ENCODE data around the gene NPIPB6. TPM values are rescaled to one million over a fixed set of nuclear protein-coding genes. Genes with fewer than 3 reads are reported as not detected.

Gene NPIPB6
- total RNA-seq, 4 donors from 2014 or later = 1.5 to 10.2 (median 3.6) TPM

DNA sequence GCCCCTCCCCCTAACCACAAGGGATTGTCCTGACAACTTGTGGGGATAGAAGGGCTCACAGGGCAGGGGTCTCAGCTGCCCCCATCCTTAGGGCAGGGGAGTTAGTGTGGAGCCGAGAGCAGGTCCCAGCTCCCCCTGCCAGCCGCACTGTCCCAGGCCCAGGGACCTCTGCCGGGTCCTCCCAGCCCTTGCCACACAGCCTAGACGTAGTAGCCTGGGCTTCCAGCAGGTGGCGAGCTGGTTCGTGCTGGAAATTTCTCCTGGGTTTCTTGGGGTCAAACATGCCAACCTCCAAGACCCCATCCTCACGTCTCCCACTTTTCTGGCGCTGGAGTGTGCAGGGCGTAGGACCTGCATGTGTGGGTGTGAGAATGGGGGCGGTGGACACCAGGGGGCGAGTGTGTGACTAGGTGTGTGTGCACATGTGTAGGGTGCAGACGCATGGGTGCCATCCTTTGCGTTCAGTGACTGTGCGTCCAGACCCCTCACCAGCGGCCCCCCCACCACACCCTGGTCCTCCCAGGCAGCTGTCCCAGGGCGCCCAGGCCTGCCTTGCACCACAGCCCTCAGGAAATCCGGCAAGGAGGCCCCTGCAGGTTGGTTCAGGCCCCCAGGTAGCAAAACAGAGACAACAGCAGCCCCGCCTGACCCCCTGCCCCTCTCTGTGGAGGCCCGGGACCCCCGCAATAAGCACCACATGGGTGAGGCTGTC is 41.5 kb downstream of the NPIPB6 start:
- no peak overlapping the region for H3K4me3 ChIP-seq (ENCODE audit: low read depth, poor library complexity, severe bottlenecking)
- no peak for DNase-seq (ENCODE audit: low spot score in 2 of 2)
- no peak for TF ChIP-seq POLR2A (IDR thresholded peaks at IDR 0.05)
- TF ChIP-seq, protein P1, sequence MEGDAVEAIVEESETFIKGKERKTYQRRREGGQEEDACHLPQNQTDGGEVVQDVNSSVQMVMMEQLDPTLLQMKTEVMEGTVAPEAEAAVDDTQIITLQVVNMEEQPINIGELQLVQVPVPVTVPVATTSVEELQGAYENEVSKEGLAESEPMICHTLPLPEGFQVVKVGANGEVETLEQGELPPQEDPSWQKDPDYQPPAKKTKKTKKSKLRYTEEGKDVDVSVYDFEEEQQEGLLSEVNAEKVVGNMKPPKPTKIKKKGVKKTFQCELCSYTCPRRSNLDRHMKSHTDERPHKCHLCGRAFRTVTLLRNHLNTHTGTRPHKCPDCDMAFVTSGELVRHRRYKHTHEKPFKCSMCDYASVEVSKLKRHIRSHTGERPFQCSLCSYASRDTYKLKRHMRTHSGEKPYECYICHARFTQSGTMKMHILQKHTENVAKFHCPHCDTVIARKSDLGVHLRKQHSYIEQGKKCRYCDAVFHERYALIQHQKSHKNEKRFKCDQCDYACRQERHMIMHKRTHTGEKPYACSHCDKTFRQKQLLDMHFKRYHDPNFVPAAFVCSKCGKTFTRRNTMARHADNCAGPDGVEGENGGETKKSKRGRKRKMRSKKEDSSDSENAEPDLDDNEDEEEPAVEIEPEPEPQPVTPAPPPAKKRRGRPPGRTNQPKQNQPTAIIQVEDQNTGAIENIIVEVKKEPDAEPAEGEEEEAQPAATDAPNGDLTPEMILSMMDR (IDR thresholded peaks at IDR 0.05) = peak in 1 of 3 donors; percentile 22
- intact Hi-C loops (cut with DNase I; ENCODE audit: low total_unique reads) = no loop called here
- WGBS, 2 donors = 61 to 63% methylated on average over 15 to 20 of the region's 20 CpGs

DNA sequence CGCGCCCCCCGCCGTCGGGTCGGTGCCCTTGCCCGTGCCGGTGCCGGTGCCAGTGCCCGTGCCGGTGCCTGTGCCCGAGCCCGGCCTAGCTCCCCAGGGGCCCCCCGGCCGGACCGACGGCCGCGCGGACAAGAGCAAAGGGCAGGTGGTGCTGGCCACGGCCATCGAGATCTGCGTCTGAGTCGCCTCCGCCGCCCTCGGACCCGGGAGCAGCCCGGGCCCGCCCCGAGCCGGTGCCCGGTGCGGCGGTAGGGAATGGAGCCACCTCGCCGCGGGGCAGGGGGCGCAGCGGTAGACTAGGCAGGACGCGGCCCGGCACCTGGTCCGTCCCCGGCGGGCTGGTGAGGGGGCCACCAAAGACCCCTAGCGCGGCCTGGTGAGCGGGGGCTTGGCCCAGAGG is 42.6 kb downstream of the NPIPB6 start:
- intact Hi-C loops (cut with DNase I; ENCODE audit: low total_unique reads) = no loop called here

DNA sequence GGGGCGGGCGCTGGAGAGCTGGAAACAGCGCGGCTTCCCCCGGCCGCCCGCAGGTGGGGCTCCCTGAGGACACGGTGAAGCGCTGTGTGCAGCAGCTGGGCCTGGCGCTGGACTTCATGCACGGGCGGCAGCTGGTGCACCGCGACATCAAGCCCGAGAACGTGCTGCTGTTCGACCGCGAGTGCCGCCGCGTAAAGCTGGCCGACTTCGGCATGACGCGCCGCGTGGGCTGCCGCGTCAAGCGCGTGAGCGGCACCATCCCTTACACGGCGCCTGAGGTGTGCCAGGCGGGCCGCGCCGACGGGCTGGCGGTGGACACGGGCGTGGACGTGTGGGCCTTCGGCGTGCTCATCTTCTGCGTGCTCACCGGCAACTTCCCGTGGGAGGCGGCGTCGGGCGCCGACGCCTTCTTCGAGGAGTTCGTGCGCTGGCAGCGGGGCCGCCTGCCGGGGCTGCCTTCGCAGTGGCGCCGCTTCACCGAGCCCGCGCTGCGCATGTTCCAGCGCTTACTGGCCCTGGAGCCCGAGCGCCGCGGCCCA is 43.2 kb downstream of the NPIPB6 start:
- WGBS, 2 donors = 96% methylated on average over 72 to 73 of the region's 73 CpGs
- no peak for DNase-seq (ENCODE audit: low spot score in 2 of 2)
- intact Hi-C loops (cut with DNase I; ENCODE audit: low total_unique reads) = no loop called here
- TF ChIP-seq POLR2A (IDR thresholded peaks at IDR 0.05) = no peak
- TF ChIP-seq, protein P1 (IDR thresholded peaks at IDR 0.05) = no peak
- no peak overlapping the region for H3K4me3 ChIP-seq (ENCODE audit: low read depth, poor library complexity, severe bottlenecking)

More for the DNA sequence above, 42.6 kb downstream of the NPIPB6 start:
- 92 to 94% methylated on average over 30 to 34 of the region's 49 CpGs for WGBS, 2 donors
- TF ChIP-seq, protein P1 (IDR thresholded peaks at IDR 0.05) = no peak
- no peak for TF ChIP-seq POLR2A (IDR thresholded peaks at IDR 0.05)
- DNase-seq (ENCODE audit: low spot score in 2 of 2) = no peak
- no peak overlapping the region for H3K4me3 ChIP-seq (ENCODE audit: low read depth, poor library complexity, severe bottlenecking)

DNA sequence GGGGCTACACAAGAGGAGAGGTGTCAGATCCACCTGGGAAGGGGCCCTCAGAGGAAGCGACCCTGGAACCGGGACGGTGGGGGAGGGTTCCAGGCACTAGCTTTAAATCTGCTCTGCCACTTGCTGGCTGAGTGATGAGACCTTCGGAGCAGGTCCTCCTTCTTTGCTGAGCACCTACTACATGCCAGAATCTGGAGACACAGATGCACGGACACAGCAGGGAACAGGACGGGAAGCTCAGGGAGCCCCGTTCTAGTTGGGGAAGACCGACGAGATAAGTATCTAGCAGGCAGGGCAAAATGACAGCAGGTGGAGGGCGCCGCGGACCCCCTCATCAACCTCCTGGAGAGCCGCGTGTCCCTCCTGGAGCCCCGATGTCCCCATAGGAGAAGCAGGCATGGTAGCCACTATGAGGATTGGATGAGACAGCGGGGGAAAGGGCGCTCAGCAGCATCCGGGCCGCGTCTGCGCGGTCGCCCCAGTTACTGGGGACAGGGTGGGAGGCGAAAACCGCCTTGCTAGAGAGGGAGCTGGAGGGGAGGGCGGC is 43.8 kb downstream of the NPIPB6 start:
- DNase-seq (ENCODE audit: low spot score in 2 of 2) = no peak
- intact Hi-C loops (cut with DNase I; ENCODE audit: low total_unique reads) = no loop called here
- no peak for TF ChIP-seq POLR2A (IDR thresholded peaks at IDR 0.05)
- H3K4me3 ChIP-seq (ENCODE audit: low read depth, poor library complexity, severe bottlenecking) = no peak overlapping the region
- 91 to 92% methylated on average over 26 of the region's 26 CpGs for WGBS, 2 donors

DNA sequence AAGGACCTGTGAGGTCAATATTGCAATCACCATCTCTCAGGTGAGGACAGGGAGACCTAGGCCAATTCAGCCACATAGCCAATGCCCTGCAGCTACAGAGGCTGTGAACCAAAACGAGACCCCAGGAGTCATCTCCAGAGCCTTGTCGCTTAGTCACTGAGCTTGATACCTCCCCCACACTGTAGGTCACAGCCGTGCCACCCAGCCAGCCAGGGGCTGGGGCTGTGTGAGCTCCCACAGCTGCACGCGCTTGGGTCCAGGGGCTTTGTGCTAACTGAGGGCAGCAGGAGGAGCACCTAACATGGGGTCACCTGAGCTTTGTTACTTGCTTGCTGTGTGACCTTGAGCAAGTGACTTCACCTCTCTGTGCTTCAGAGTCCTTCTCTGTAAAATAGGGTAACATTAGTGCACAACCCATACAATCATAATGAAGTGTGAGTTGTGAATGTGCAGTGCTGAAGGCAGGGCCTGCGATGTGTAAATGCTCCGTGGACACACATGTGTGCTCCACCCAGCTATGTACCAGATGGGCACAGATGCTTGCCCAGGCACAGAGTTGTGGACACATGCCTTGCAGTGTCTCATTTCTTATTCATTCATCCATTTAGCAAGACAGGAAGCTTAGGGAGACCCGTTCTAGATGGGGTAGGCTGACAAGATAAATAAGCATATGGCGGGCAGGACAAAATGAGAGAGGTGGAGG is 45.1 kb downstream of the NPIPB6 start:
- no peak for DNase-seq (ENCODE audit: low spot score in 2 of 2)
- WGBS, 2 donors = 81 to 85% methylated on average over 7 to 8 of the region's 9 CpGs
- intact Hi-C loops (cut with DNase I; ENCODE audit: low total_unique reads) = no loop called here
- TF ChIP-seq, protein P1 (IDR thresholded peaks at IDR 0.05) = no peak
- TF ChIP-seq POLR2A (IDR thresholded peaks at IDR 0.05) = no peak
- no peak overlapping the region for H3K4me3 ChIP-seq (ENCODE audit: low read depth, poor library complexity, severe bottlenecking)
